Measurements from ENCODE around the gene PDCD10. TPM values are rescaled to one million over a fixed set of nuclear protein-coding genes. Genes with fewer than 3 reads are reported as not detected.

Gene PDCD10
- total RNA-seq, 4 donors from 2014 or later: 53.6 to 95.4 (median 68.5) TPM

GRCh38 chr3:167750272-167750971, 15.7 kb upstream of the PDCD10 start:
- no peaks in the 10 kb centered on the region for H3K4me1 ChIP-seq
- no peak for TF ChIP-seq POLR2A (IDR thresholded peaks at IDR 0.05)
- TF ChIP-seq CTCF (IDR thresholded peaks at IDR 0.05): no peak
- H3K27ac ChIP-seq: no peak overlapping the region
- WGBS, 2 donors (ENCODE audit: low coverage in 1 of 2): 68 to 71% methylated on average over 3 of the region's 3 CpGs
- ATAC-seq: no peak
- H3K9me3 ChIP-seq: no peaks in the 10 kb centered on the region
- no peaks in the 10 kb centered on the region for H3K36me3 ChIP-seq
- no peaks in the 10 kb centered on the region for H3K27me3 ChIP-seq
- H3K4me3 ChIP-seq: no peak overlapping the region

GRCh38 chr3:167749728-167750127, 15.0 kb upstream of the PDCD10 start:
- no peak for ATAC-seq
- no peaks in the 10 kb centered on the region for H3K9me3 ChIP-seq
- 80 to 94% methylated on average over 2 of the region's 2 CpGs for WGBS, 2 donors (ENCODE audit: low coverage in 1 of 2)

GRCh38 chr3:167749209-167749608, 14.5 kb upstream of the PDCD10 start:
- no peak for ATAC-seq
- Histone ChIP-seq H3K27ac (no peak overlapping the region), H3K4me3 (no peak overlapping the region), H3K9me3 (no peaks in the 10 kb centered on the region), H3K36me3 (no peaks in the 10 kb centered on the region), H3K4me1 (no peaks in the 10 kb centered on the region), H3K27me3 (no peaks in the 10 kb centered on the region)
- TF ChIP-seq POLR2A (IDR thresholded peaks at IDR 0.05): no peak
- TF ChIP-seq EP300 (IDR thresholded peaks at IDR 0.05): no peak
- no peak for TF ChIP-seq CTCF (IDR thresholded peaks at IDR 0.05)
- TF ChIP-seq POLR2AphosphoS5 (IDR thresholded peaks at IDR 0.05): no peak

More at GRCh38 chr3:167749728-167750127, 15.0 kb upstream of the PDCD10 start:
- H3K36me3 ChIP-seq: no peaks in the 10 kb centered on the region
- TF ChIP-seq POLR2AphosphoS5 (IDR thresholded peaks at IDR 0.05): no peak
- TF ChIP-seq POLR2A (IDR thresholded peaks at IDR 0.05): no peak
- TF ChIP-seq CTCF (IDR thresholded peaks at IDR 0.05): no peak
- no peak for TF ChIP-seq EP300 (IDR thresholded peaks at IDR 0.05)
- H3K4me1 ChIP-seq: no peaks in the 10 kb centered on the region
- H3K4me3 ChIP-seq: no peak overlapping the region
- H3K27ac ChIP-seq: no peak overlapping the region
- H3K27me3 ChIP-seq: no peaks in the 10 kb centered on the region

GRCh38 chr3:167743799-167744198, 9.1 kb upstream of the PDCD10 start:
- Histone ChIP-seq H3K4me3 (no peak overlapping the region), H3K27ac (no peak overlapping the region), H3K36me3 (no peaks in the 10 kb centered on the region), H3K4me1 (no peaks in the 10 kb centered on the region), H3K9me3 (no peaks in the 10 kb centered on the region), H3K27me3 (no peaks in the 10 kb centered on the region)
- ATAC-seq: no peak
- no peak for TF ChIP-seq EP300 (IDR thresholded peaks at IDR 0.05)
- TF ChIP-seq POLR2AphosphoS5 (IDR thresholded peaks at IDR 0.05): no peak
- TF ChIP-seq CTCF (IDR thresholded peaks at IDR 0.05): no peak
- no peak for TF ChIP-seq POLR2A (IDR thresholded peaks at IDR 0.05)
- 96 to 100% methylated on average over 2 of the region's 2 CpGs for WGBS, 2 donors (ENCODE audit: low coverage in 1 of 2)

- no peak overlapping the region for H3K27ac ChIP-seq
- WGBS, 2 donors (ENCODE audit: low coverage in 1 of 2): 85 to 87% methylated on average over 1 to 2 of the region's 2 CpGs
- no peak for TF ChIP-seq EP300 (IDR thresholded peaks at IDR 0.05)
- no peak for TF ChIP-seq POLR2AphosphoS5 (IDR thresholded peaks at IDR 0.05)
- TF ChIP-seq CTCF (IDR thresholded peaks at IDR 0.05): no peak
- TF ChIP-seq POLR2A (IDR thresholded peaks at IDR 0.05): no peak
- no peak for ATAC-seq
- no peak overlapping the region for H3K4me3 ChIP-seq
- no peaks in the 10 kb centered on the region for H3K9me3 ChIP-seq
- no peaks in the 10 kb centered on the region for H3K36me3 ChIP-seq
- H3K4me1 ChIP-seq: no peaks in the 10 kb centered on the region
- no peaks in the 10 kb centered on the region for H3K27me3 ChIP-seq
Observed at GRCh38 chr3:167742338-167742737, 7.6 kb upstream of the PDCD10 start.
